ENCODE data around the gene MYOD1. TPM values are rescaled to one million over a fixed set of nuclear protein-coding genes. Genes with fewer than 3 reads are reported as not detected.

Gene MYOD1
- total RNA-seq, 1 donor from 2014 or later = not detected

- no peak for DNase-seq (ENCODE audit: low spot score in 2 of 2, unreplicated experiment in 2 of 2)
- Mint-ChIP-seq H3K4me3 (no peak overlapping the region), H3K36me3 (no peaks in the 10 kb centered on the region), H3K4me1 (no peaks in the 10 kb centered on the region), H3K27ac (no peak overlapping the region), H3K9me3 (no peaks in the 10 kb centered on the region), H3K27me3 (ENCODE audit: low read depth) (peaks cover 3% of the 10 kb centered on the region)
- TF ChIP-seq CTCF (IDR thresholded peaks at IDR 0.05; ENCODE audit: unreplicated experiment) = no peak
Measured at GRCh38 chr11:17765356-17766072, 46.1 kb downstream of the MYOD1 start.

GRCh38 chr11:17766073-17766359, 46.6 kb downstream of the MYOD1 start:
- Mint-ChIP-seq H3K27ac (no peak overlapping the region), H3K27me3 (ENCODE audit: low read depth) (peaks cover 2% of the 10 kb centered on the region), H3K36me3 (no peaks in the 10 kb centered on the region), H3K4me1 (no peaks in the 10 kb centered on the region), H3K9me3 (no peaks in the 10 kb centered on the region), H3K4me3 (no peak overlapping the region)
- TF ChIP-seq CTCF (IDR thresholded peaks at IDR 0.05; ENCODE audit: unreplicated experiment) = no peak
- no peak for DNase-seq (ENCODE audit: low spot score in 2 of 2, unreplicated experiment in 2 of 2)

GRCh38 chr11:17766590-17766989, 47.2 kb downstream of the MYOD1 start:
- no peak overlapping the region for H3K4me3 Mint-ChIP-seq
- H3K4me1 Mint-ChIP-seq = no peaks in the 10 kb centered on the region
- no peak overlapping the region for H3K27ac Mint-ChIP-seq
- no peak for TF ChIP-seq CTCF (IDR thresholded peaks at IDR 0.05; ENCODE audit: unreplicated experiment)
- no peaks in the 10 kb centered on the region for H3K36me3 Mint-ChIP-seq
- H3K9me3 Mint-ChIP-seq = no peaks in the 10 kb centered on the region
- DNase-seq (ENCODE audit: low spot score in 2 of 2, unreplicated experiment in 2 of 2) = no peak
- peaks cover 2% of the 10 kb centered on the region for H3K27me3 Mint-ChIP-seq (ENCODE audit: low read depth)

- no peak overlapping the region for H3K4me3 Mint-ChIP-seq
- no peaks in the 10 kb centered on the region for H3K9me3 Mint-ChIP-seq
- no peak for DNase-seq (ENCODE audit: low spot score in 2 of 2, unreplicated experiment in 2 of 2)
- no peaks in the 10 kb centered on the region for H3K4me1 Mint-ChIP-seq
- TF ChIP-seq CTCF (IDR thresholded peaks at IDR 0.05; ENCODE audit: unreplicated experiment) = no peak
- peaks cover 2% of the 10 kb centered on the region for H3K27me3 Mint-ChIP-seq (ENCODE audit: low read depth)
- no peak overlapping the region for H3K27ac Mint-ChIP-seq
- H3K36me3 Mint-ChIP-seq = no peaks in the 10 kb centered on the region
Measured at GRCh38 chr11:17767301-17767885, 48.0 kb downstream of the MYOD1 start.

- no peak for TF ChIP-seq CTCF (IDR thresholded peaks at IDR 0.05; ENCODE audit: unreplicated experiment)
Measured at GRCh38 chr11:17767914-17768313, 48.5 kb downstream of the MYOD1 start.

More at GRCh38 chr11:17767914-17768313, 48.5 kb downstream of the MYOD1 start:
- Mint-ChIP-seq H3K4me1 (no peaks in the 10 kb centered on the region), H3K27me3 (ENCODE audit: low read depth) (no peaks in the 10 kb centered on the region), H3K36me3 (no peaks in the 10 kb centered on the region), H3K4me3 (no peak overlapping the region), H3K9me3 (no peaks in the 10 kb centered on the region), H3K27ac (no peak overlapping the region)
- no peak for DNase-seq (ENCODE audit: low spot score in 2 of 2, unreplicated experiment in 2 of 2)
